ENCODE data around the gene FAM228A.
"Not testable (repeated sequence)": the region's sequence is repeated elsewhere in the genome, so short reads cannot be mapped to it uniquely, and the experiment has no call there.

The FAM228A gene

DNA sequence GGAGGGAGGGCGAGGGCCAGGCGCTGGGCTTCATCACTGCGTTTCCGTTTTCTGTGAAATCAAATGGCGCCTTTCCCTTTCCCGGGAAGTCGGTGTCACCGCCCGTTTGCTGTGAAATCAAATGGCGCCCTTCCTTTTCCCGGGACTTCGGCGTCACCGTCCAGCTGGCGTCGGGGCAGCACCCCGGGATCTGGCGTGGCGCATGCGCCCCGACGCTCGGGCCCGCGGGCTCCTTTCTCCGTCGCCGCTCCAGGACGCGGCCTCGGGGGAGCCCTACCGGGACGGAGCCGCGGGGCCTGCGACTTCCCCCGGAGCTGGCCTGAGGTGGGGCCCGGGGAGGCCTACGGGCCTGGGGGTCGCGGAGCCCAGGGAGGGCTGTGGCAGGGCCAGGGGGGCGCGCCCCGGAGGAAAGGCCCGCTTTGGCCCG lies at the start of gene FAM228A:
Gene FAM228A (plus strand): TSS at position 203 of the 427 bp plus-strand sequence. CDS start 428 bp downstream, outside the sequence.
- DNase-seq = no peak

DNA sequence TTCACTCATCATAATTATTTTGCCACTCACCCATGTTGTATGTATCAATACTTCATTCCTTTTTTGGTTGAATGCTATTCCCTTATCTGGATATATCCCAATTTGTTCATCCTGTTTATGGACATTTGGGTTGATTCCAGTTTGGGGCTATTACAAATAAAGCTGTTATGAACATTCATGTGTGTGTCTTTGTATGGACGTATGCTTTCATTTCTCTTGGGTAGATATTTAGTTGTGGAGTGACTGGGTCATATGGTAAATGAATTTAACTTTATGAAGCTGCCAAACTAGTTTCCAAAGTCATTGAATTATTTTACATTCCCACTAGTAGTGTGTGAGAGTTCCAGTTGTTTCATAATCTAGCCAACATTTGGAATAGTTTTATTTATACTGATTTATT lies 48.9 kb upstream of the FAM228A start:
- DNase-seq = no peak

DNA sequence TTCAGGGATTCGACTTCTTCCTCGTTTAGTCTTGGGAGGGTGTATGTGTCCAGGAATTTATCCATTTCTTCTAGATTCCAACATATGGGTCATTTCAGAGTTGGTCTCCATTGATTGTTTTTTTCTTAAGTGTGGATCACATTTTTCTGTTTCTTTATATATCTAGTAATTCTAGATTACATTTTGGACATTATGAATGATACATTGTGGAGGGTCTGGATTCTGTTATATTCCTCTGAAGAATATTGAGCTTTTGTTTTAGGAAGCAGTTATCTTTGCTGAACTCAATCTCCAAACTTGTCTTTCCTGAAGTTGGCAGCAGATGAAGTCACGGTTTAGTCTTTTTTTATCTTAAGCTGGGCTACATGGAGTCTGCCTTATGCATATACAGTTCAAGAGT lies 42.3 kb upstream of the FAM228A start:
- DNase-seq = no peak

DNA sequence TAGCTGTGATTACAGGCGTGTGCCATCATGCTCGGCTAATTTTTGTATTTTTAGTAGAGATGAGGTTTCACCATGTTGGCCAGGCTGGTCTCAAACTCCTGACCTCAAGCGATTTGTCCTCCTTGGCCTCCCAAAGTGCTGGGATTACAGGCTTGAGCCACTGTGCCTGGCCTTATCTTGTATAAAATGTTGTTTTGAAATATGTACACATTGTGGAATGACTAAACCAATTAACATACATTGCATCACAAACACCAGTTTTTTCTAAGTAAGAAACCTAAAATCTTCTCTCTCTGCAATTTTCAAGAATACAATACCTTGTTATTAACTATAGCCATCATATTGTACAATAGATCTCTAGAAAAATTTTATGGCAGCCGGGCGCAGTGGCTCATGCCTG lies 34.5 kb upstream of the FAM228A start:
- not testable (repeated sequence) for DNase-seq

DNA sequence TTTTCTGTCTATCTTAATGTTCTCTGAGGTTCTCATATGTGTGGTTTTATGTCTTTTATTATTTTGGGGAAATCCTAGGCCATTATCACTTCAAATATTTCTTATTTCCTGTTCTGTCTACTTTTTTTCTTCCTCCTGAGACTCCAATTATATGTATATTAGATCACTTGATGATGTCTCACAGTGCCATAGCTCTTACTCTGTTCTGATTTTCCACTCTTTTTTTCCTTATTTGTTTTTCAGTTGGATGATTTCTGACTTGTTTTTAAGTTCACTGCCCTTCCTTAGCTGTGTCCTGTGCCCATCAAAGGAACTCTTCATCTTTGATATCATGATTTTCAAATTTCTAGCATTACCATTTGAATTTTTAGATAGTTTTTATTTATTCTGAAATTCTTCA lies 27.5 kb upstream of the FAM228A start:
- no peak for DNase-seq

DNA sequence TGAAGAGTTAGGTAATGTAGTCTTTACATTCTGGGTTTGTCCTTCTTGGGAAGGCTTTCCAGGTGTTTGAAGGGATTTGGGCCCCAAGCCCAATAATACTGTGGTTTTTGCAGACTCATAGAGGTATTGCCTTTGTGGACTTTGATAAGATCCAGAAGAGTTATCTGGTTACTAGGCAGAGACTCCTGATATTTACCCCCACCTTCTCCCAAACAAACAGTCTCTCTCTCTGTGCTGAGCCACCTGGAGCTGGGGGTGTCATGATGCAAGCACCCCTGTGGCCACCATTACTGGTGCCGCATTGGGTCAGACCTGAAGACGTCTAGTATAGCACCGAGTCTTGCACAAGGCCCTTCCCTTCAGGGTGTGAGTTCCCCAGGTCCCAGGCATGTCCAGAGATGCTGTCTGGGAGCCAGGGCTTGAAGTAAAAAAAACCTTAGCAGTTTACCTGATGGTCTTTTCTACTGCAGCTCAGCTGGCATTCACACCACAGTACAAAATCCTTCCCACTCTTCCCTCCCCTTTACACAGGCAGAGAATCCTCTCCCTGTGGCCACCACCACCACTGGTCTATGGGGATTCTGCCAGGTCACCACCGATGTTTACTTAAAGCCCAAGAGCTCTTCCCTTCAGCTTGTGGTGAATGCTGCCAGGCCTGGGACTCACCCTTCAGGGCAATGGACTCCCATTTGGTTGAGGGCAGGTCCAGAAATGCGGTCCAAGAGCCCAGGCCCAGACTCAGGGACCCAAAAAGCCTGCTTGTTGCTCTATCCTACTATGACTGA lies 22.2 kb upstream of the FAM228A start:
- no peak for DNase-seq

DNA sequence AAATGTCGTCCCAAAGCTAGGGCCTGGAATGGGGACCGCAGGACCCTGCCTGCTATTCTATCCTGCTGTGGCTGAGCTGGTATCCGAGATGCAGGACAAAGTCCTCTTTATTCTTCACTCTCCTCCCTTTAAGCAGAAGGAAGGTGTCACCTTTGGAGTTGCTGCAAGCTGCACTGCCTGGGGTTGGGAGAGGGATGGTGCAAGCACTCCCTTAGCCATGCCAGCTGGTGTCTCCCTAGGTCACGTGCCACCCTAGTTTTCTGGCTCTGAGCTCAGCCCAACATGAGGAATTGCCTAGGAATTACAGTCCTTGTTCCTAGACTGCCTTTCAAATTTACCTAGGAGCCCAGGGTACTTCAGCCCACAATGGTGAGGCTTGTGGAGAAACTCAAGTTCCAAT lies 21.4 kb upstream of the FAM228A start:
- DNase-seq = no peak

DNA sequence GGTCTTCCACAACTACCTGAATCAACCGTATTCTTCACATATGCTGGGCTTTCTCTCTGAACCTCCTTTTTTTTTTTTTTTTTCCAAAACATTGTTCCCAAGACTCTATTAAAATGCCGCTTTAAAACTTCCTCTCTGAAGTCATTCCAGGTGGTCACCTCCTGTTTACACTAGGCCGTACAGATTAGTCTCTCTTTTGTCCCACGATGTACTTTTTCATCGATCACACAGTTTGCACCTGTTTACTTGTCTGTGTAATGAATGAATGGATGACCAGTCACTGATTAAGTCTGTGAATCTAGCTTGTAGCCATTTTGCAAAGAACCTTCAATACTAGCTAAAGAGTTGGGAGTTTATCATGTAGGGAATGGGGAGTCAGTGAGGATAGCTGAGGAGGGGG lies 16.7 kb upstream of the FAM228A start:
- DNase-seq = no peak

DNA sequence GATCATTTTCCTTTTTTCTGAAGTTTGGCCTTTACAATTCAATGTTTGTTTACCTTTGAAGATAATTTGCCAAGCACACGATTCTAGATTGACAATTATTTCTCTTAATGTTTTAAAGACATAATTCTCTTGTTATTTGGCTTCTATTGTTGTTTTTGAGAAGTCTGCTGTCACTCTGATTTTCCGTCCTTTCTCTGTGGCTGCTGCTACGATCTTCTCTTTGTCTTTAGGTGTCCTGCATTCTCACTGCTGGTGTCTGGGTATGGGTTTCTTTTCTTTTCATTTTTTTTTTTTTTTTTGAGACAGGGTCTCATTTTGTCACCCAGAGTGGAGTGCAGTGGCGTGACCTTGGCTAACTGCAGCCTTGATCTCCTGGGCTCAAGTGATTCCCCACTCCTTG lies 15.1 kb upstream of the FAM228A start:
- DNase-seq = no peak

DNA sequence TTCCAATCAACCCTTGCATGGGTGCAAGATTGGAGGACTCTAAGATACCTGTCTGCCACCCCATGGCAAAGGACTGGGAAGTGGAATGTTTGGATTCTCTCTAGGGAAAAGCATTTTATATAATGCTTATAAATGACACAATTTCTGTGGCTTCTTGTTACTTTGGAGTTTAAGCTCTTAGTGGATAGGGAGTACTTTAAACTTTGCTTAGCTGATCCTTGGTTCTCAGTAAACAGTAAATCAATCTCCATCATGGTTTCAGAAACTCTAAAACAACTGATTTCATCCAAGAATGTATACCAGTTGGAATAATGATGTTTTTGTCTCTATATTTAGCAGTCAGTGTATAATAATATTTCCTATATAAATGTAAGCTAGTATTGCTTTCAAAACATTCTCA lies 14.1 kb upstream of the FAM228A start:
- no peak for DNase-seq

DNA sequence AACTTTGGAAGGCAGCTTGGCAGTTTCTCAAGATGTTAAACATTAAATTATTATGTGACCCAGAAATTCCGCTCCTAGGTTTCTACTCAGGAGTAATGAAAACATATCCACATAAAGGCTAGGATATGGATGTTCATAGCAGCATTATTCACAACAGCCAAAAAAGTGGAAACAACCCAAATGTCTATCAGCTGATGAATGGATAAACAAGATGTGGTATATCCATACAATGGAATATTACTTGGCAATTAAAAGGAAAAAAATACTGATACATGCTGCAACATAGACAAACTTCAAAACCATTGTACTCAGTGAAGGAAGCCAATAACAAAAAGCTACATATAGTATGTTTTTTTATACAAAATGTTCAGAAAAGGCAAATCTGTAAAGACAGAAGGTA lies 12.4 kb upstream of the FAM228A start:
- DNase-seq = no peak

DNA sequence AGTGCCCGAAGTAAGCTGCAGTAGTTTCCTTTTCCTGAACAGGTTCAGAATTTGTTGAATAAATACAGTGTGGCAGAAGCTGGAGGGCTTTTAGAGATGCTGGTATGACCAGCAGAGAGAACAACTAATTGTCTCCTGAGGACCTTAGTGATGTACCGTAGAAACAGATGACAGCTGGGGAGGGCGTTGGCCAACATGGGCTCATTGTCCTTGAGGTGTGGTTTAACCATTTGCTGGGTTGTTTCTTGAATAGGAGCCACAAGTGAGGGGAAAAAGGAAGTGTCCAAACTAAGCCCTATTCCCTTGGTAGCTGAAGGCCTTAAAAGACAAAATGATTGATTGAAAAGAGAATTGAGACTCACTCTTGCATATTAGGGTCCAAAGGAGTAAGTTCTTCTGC lies 11.7 kb upstream of the FAM228A start:
- no peak for DNase-seq

DNA sequence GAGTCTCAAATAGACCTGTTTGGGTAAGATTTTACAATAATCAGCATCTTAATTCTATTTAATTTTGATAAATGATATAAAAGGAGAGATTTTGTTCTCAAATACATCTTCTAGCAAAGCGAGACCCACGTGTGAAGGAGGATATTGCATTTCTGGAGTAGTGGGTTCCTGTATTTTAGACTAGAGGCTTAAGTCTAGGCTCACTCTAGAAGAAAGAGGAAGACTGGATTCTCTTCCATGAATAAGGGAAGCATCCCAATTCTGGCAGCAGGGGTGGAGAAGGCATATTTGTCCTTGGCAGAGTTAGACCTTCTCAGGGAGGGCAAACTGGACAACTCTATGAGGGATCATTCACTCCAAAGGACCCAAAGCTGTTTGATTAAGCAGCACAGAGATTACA lies 11.3 kb upstream of the FAM228A start:
- DNase-seq = no peak

DNA sequence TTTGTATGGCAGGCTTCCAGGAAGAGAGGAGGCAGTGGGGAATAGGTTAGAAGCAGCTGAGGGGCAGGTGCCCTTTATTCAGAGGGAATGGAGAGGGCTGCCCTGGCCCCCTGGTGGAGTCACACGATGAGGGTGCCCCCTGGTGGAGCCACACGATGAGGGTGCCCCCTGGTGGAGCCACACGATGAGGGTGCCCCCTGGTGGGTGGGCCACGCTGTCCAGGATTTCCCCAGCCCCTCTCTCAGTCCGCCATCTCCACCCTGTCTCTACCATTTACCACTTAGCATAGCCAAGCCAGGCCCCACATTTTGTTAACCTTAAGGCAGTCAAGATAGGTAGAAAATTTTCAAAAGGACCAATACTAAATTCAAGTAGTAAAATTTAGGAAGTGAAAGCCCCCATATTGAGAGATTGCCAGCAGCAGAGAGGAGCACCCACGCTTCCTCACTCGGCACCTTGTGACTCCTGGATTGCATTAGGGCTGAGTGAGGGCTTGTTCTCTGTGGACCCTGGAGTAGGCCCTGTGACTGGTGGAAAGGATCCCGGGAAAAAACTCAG lies 10.4 kb upstream of the FAM228A start:
- no peak for DNase-seq

DNA sequence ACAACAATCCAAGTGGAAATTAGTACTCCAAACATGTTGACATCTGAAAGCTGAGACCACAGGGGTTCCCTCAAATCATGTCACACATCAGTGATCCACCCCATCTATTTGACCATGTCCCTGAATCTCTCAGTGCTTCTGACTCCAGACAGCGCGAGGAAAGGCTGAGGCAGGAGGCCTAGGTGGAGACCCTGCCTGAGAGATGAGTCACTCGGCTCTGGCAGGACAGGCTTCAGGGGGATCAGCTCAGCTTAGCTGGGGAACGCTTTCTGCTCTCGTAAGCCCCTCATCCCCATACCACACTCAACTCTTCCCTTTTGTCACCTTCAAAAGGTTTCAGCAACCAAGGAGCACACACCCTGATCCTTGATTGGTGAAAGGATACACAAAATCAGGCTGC lies 5.8 kb upstream of the FAM228A start:
- DNase-seq = no peak

DNA sequence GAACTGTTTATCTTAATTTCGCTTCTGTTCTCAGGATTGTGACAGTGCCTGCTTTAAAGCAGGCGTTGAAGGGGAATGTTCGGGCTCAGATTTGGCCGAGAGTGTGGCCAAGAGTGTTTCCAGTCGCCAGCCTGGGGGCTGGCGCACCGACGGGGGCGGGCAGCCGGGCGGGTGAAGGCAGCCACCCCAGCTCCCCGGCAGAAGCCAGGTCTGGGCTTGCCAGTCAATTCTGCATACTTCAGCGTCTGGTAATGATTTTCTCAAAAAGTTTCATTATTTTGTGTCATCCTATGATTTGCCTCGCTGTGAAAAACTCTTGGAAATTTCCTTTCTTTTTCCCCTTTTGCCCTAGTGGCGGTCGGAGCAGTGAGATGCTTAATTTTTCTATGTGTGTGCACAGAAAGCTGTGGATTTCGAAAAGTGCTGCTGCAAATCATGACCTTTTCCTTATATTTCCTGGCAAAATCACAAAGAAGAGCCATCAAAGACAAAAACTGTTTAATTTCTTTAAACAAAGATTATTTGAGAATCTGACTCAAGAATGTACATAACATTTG lies 856 bp downstream of the FAM228A start:
- DNase-seq = no peak

DNA sequence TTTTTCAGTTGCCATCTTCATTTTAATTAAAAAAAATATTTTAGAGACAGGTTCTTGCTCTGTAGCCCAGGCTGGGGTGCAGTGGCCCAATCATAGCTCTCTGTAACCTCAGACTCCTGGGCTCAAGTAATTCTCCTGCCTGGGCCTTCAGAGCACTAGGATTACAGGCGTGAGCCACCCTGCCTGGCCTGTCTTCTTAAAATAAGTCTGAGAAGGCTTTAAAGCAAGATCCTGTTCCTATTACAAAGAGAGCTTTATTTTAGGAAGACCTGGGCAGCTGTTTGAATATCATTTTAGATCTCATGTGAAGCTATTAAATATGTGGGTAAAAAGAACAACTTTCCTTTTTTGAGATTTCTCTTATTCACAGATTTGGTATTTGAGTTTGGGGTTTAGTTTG lies 1.5 kb downstream of the FAM228A start:
- no peak for DNase-seq

DNA sequence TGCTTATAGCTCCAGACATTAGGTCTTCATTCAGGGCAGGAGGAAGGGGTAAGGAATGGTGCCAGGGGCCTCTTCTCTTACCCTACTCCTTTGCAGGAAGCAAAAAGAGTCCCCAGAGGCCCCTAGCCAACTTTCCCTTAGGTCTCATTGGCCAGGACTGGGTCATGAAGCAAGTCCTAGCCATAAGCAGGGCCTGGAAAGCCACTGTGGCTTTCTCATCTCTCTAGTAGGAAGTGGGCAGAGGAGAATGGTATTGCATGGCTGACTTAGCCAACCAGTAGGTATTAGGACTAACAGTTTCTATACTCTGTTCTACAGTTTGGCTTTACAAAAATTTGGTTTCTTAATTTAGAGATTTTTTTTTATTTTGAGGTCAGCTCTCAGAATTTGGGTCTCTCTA lies 4.8 kb downstream of the FAM228A start:
- no peak for DNase-seq

DNA sequence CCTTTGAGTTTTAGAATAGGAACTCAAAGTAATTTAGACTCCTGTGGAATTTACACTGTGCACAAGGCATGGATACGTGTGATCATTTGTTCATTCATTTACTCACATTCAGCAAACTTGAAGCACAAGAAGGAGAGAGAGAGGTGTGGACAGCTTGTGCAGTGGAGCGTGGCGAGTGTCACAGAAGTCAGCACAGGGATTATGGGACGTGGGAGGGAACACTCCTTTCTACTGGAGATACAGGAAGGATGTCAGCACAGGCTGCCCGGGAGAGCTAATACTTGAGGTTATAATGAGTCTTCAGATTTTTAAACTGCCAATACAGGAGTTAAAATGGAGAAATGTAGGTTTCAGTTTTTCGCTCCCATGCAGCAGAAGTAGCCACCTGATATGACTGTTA lies 7.0 kb downstream of the FAM228A start:
- DNase-seq = no peak

DNA sequence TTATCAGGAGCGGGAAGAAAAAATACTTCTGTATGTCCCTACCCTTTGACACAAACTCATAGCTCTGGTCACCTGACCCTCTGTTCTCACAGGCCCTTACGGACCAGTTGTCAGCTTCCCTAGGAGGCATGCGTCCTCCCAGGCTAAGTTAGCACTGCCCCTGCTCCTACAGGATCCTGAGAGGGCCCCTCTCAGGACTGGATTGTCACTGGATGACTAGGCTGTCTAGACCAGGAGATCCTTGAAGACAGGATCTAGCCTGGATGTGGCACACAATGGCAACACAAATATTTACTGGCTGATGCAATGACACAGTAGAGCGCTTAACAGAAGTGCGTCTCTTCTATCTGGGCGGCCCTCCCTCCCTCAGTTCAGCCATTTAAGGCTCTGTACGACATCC lies 7.7 kb downstream of the FAM228A start:
- no peak for DNase-seq

DNA sequence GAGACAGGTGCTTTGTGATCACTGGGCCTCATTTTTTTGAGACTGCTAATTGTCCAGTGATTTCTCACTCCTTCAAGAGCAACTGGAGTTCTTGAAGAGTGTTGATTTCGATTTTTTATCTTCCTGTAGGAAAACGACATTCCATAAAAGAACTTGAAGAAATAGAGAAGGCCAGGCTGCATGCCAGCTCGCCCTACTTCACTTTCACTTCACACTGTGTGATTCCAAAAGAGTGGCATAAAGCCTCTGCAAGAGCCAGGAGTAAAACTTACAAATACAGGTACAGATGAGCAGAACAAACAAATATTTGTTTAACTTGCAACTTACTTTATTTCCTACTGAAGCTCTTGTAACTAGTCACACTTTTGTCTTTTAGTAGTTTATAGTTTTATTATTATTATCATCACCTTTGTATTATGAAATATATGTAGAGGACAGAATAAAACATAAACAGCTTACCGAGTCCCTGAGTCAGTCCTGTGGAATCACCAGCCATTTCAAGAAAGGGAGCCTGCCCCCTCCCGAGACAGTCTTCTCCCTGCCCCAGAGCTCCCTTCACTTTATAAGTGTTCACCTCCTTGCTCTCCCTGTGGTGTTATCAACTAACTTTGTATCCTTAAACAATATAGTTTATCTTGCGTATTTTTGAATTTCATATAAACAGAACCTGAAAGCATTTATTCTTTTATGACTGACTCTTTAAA lies 8.7 kb downstream of the FAM228A start:
- no peak for DNase-seq

DNA sequence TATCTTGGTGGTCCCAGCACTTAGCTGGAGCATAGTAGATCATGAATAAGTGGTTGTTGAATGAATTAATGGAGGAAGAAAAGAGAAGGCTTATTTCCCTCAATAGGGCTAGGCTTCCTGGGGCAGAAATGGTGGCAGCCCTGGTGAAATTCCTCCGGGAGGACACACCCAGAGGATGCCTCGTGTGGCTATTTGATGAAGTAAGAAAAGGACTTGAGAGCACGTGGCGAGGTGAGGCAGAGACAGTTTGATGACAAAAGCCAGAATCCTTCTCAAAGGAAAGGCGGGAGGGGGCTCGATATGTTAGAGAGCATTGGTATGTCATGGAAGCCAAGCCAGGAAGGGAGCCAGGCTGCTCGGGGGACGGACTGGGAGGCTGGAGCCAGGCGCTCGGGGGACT lies 14.7 kb downstream of the FAM228A start:
- no peak for DNase-seq

DNA sequence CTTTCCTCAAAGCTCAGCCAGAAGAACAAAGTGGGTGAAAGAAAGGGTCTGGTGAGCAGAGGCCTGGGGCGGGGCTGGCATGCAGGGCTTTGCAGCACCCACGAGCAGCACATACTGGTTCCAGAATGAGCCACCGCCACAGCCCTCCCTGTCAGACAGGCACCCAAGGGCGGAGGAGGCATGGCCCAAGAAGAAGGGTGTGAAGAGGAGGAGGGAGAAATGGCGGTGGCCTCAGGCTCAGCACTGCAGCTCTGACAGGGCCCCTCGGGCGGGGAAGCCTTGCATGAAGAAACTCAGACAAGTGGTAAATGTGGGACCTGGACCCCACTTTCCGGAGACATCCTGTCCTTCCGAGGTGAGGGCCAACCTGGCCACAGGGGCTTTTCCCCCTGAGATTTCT lies 15.7 kb downstream of the FAM228A start:
- DNase-seq = no peak

DNA sequence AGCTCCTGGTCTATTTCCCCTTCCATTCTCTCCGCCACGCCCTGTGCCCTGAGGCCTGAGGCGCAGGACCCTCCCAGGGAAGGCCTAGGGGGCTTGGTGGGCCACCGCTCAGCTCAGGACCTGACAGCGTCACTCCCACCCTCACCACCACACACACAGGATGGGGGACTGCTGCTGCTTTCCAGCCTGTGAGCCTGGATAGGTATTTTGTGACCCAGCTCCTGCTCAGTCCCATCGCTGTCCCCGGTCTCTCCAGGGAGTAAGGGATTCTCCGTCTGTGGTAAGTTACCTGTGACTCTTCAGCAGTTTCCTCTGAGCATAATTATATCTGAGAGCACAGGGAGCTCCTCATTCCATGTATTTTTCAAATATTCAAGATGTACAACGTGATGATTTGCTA lies 16.3 kb downstream of the FAM228A start:
- DNase-seq = no peak

Data from NCI-H1105 (cell line).